Gastrocnemius medialis (tissue), 4 donors: Measurements from ENCODE around the gene ISCA2.

ENCODE experiments used
- POLR2A ChIP-seq, 2 donors: fragments of 450-650 bp; IDR thresholded peaks; one replicate each; pipeline ENCODE4 v1.6.1; 2017; ENCODE audit warnings: antibody characterized with exemption in 2 of 2, mild to moderate bottlenecking in 2 of 2, moderate library complexity in 2 of 2
- TF ChIP-seq, protein P1 (sequence below), 5 experiments: fragments of 450-650 bp in 3 of 5; fragments of 200-600 bp in 2 of 5; sonication (generic) in 2 of 5; IDR thresholded peaks in 4 of 5; conservative IDR thresholded peaks in 1 of 5; 1 replicate in 4 of 5; 2 replicates in 1 of 5; pipeline ENCODE4 v1.5.1; 2016 to 2019; ENCODE audit warnings: antibody characterized with exemption in 5 of 5, mild to moderate bottlenecking in 3 of 5, moderate library complexity in 3 of 5

DNA sequence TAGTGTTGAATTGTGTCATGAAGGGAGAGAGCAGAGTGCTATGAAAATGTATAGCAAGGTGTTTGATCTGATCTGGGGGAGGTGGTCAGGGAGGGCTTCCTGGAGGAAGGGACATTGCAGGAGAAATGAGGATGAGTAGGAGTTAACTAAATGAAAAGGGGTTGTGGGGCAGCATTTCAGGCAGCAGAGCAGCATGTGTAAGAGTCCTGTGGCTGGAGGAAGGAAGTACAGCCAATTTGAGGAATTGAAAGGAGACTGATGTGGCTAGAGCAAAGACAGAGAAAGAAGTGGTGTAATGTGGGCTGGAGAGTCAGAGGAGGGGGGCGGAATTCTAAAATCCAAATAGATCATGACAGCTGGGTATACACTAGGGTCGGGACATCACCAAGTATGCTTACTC is 21.0 kb upstream of the ISCA2 start:
- TF ChIP-seq, protein P1, sequence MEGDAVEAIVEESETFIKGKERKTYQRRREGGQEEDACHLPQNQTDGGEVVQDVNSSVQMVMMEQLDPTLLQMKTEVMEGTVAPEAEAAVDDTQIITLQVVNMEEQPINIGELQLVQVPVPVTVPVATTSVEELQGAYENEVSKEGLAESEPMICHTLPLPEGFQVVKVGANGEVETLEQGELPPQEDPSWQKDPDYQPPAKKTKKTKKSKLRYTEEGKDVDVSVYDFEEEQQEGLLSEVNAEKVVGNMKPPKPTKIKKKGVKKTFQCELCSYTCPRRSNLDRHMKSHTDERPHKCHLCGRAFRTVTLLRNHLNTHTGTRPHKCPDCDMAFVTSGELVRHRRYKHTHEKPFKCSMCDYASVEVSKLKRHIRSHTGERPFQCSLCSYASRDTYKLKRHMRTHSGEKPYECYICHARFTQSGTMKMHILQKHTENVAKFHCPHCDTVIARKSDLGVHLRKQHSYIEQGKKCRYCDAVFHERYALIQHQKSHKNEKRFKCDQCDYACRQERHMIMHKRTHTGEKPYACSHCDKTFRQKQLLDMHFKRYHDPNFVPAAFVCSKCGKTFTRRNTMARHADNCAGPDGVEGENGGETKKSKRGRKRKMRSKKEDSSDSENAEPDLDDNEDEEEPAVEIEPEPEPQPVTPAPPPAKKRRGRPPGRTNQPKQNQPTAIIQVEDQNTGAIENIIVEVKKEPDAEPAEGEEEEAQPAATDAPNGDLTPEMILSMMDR (IDR thresholded peaks at IDR 0.05 in 4 of 5, conservative IDR thresholded peaks at IDR 0.05 in 1 of 5): no peak
- TF ChIP-seq POLR2A (IDR thresholded peaks at IDR 0.05): no peak
